SU-DHL-6 (cell line): Measurements from ENCODE around the gene PIH1D1.

Experiments
- CTCF ChIP-seq: fragments of 200-600 bp; sonication (generic); IDR thresholded peaks from one replicate; pipeline ENCODE4 v1.5.1; 2017; ENCODE audit warnings: antibody characterized with exemption, mild to moderate bottlenecking, low read length, moderate library complexity; ENCODE audit not compliant: insufficient read depth, poor library complexity, severe bottlenecking
- EZH2phosphoT487 ChIP-seq: fragments of 200-600 bp; sonication (generic), shearing (Covaris generic); conservative IDR thresholded peaks from 2 replicates; pipeline ENCODE4 v1.6.1; 2018; ENCODE audit warnings: mild to moderate bottlenecking, antibody characterized with exemption, low read length, moderate library complexity, mixed read lengths

- TF ChIP-seq CTCF (no peak), EZH2phosphoT487 (no peak)
Measured at GRCh38 chr19:49398001-49398615, 53.5 kb downstream of the PIH1D1 start.
